ENCODE data around the gene IGFALS.

The IGFALS gene

GRCh38 chr16:1775006-1775845 is 18.3 kb downstream of the IGFALS start:
- no peak for DNase-seq

- no peak for DNase-seq
Measured at GRCh38 chr16:1774448-1774780, 19.1 kb downstream of the IGFALS start.

DNA sequence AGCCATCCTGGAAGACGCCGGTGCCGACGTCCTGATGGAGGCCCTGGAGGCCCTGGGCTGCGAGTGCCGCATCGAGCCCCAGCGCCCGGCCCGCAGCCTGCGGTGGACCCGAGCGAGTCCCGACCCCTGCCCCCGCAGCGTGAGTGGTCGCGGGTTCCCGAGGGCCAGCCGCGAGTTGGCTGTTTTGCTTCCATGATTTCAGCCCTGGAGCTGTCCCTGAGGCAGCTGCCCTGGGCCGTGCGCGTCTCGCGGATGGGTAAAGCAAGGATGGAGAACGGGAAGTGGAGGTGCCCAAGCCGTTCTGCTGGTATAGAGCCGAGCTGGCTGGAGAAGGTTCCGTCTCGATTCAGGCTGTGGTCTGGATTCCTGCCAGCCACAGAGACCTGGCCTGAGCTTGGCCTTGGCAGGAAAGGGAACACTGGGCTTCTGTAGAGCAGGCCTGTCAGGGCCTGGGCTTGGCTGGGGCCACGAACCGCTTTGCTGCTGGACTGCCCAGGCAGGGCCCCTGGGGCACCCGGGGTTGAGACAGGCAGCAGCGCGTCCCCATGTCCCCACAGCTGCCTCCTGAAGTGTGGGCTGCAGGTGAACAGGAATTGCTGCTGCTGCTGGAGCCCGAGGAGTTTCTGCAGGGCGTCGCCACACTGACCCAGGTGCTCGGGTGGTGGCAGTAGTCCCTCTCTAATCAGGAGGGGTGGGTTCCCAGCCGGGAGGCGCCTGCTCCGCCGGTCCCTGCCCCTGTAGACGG is 19.6 kb downstream of the IGFALS start:
- DNase-seq: no peak

DNA sequence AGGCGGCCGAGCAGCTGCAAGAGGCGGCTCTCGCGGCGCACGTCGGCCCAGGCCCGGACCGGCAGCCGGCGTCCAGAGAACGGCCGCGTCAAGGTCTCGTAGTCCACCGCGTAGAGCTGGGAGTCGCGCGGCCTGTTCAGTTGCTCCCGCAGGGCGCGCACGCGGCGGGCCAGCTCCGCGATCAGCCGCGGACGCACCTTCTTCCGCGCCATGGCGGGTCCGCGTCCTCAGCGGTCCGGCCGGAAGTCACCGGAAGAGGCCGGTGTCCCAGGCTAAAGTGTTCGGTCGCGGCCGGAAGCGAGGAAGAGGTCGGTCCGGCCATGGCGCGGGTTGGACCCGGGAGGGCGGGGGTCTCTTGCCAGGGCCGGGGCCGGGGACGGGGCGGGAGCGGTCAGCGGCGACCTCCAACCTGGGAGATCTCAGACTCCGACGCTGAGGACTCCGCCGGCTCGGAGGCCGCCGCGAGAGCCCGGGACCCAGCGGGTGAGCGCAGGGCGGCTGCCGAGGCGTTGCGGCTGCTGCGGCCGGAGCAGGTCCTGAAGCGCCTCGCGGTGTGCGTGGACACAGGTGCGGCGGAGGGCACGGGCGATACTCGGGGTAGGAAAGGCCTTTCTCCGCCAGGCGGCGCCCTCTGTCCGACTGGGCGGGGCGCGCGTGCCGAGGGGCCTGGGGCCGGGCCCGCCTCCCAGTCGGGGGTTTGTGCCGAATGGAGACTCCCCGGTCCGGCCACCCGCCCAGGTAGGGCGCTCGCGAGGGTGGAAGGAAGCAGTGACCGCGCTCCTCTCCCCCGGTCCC is 20.4 kb downstream of the IGFALS start, which contains the start of gene MRPS34:
Gene MRPS34, minus strand, starts transcription at position 227 of the 795 bp plus-strand sequence. Its CDS starts 15 bp downstream, at position 212.
- peak; percentile 75 for DNase-seq

GRCh38 chr16:1772362-1772907 is 21.1 kb downstream of the IGFALS start, which contains the start of gene EME2:
TSS of gene EME2 (plus strand) at chr16:1772810. CDS start at chr16:1773228, 418 bp downstream.
- peak; percentile 18 for DNase-seq

DNA sequence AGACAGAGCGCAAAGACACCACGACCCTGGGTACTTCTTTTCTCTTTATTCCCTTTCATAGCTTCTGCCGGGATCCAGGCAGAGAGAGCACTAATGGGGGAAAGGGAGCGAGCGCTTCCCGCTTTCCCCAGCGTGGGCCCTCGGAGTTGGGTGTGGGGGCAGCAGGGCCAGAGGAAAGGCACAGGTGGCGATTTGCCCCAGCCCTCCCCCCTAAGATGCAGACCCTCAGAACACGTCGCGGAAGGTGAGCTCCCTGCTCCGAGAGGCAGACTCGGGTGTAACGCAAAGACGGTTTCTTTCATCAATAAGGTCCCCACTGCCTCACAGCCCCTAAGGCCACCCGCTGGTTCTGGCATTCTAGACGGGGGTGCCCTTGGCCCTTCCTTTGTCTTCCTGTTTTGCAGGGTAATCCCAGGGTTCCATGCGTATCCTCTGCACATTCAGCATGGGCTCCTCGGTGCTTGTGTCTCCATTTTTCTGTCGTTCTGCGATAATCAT is 21.6 kb downstream of the IGFALS start:
- no peak for DNase-seq

- no peak for DNase-seq
Measured at GRCh38 chr16:1771188-1771863, 22.2 kb downstream of the IGFALS start, which contains the start of gene NME3. TSS of gene NME3 (minus strand) at chr16:1771543. CDS start at chr16:1771534, 9 bp downstream.

DNA sequence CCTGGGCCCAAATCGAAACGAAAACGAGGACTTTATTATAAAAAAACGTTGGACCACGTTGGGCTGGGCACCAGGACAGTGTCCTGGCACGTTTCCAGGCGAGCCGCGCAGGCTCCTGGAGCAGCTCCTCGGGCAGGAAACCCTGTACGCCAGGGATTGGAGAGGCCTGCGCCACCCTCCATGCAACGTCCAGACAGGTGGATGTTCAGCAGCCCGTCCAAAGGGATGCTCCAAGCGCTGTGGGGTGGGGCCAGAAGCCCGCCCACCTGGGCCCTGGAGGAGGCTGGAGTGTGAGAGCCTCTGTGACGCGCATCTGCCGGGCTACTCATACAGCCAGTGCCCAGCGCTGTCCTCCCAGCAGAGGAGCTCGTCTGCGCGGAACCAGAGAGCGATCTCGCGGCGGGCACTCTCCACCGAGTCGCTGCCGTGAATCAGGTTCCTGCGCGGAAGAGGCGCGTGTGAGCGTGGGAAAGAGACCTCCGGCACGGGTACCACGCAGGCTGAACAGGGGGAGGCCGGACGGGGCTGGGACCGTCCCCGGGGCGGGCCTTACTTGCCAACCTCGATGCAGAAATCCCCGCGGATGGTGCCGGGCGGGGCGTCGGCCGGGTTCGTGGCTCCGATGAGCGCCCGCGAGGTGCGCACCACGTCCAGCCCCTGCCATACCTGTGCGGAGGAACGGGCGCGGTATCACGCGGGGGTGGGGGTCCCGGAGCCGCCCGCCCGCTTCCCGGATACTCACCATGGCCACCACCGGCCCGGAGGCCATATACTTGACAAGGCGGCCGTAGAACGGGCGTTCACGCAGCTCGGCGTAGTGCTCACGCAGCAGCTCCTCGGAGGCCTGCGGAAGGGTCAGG is 22.9 kb downstream of the IGFALS start:
- peak; percentile 94 for DNase-seq

GRCh38 chr16:1769402-1770300 is 23.9 kb downstream of the IGFALS start:
- DNase-seq: no peak

- DNase-seq: no peak
Measured at GRCh38 chr16:1768767-1769401, 24.6 kb downstream of the IGFALS start.

- DNase-seq: no peak
Measured at GRCh38 chr16:1768061-1768766, 25.3 kb downstream of the IGFALS start.

- no peak for DNase-seq
Measured at GRCh38 chr16:1767116-1767994, 26.1 kb downstream of the IGFALS start.

- no peak for DNase-seq
Measured at GRCh38 chr16:1766701-1767100, 26.8 kb downstream of the IGFALS start.

- no peak for DNase-seq
Measured at GRCh38 chr16:1766231-1766630, 27.3 kb downstream of the IGFALS start.

DNA sequence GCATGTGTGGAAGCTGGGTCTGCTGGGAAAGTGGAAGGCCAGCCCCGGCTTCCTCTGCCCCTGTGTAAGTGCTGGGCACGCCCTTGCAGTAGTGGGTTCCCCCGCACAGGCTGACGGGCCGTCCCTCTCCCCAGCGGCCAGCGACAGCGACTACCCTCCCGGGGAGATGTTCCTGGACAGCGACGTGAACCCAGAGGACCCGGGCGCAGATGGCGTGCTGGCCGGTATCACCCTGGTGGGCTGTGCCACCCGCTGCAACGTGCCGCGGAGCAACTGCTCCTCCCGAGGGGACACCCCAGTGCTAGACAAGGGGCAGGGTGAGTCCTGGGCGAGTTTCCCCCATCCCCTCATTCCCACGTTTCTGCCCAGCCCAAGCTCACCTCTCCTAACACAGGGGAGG is 27.7 kb downstream of the IGFALS start:
- no peak for DNase-seq

GRCh38 chr16:1764971-1765370 is 28.5 kb downstream of the IGFALS start:
- no peak for DNase-seq
